ENCODE measurements around the gene GFOD1.

GFOD1 gene

DNA sequence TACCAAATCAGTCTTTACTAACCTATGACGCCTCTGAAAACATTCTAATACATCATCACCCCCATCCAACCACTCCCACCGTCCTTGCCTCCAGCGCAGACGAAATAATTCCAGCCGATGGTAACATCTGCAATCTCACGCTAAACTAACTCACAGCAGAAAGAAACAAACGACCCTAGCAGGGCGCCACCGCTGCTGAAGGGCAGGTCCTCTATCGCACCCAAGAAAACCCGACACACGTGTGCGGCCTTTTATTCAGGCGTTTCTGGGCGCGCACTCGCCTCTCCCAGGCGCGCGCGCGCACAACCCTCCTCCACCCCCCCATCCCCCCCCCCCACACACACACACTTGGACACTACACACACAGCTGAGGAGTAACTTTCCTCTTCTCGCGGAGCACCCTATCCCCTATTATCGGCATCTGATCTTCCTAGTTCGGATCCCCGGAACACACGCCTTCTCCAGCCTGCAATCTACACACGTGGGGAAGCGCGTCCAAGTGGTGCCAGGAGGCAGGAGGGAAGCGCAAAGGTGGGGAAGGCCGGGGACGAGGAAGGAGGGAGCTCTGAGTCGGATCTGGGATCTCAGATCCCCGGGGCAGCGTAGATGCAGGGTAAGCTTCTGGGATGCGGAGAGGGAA lies 1.4 kb downstream of the GFOD1 start:
- peak; percentile 23 for DNase-seq

DNA sequence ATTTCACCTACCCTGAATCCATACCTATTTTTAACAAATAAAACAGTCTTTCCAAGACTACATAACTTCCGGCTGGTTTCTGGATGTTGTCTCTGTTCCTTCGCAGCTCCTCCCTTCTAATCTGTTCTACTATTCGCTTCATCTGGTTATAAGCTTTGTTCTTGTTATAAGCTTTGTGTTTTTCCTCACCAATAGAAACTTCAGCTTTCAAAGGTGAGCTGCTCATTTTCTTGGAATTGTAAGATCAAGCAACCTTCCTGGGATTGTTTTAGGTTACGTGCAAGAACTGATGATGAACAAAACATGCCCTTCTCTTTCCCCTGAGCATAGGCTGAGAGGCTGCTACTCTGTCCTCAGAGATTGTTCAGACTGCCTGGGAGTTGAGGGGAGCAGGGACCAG lies 2.1 kb downstream of the GFOD1 start:
- DNase-seq, result no peak

DNA sequence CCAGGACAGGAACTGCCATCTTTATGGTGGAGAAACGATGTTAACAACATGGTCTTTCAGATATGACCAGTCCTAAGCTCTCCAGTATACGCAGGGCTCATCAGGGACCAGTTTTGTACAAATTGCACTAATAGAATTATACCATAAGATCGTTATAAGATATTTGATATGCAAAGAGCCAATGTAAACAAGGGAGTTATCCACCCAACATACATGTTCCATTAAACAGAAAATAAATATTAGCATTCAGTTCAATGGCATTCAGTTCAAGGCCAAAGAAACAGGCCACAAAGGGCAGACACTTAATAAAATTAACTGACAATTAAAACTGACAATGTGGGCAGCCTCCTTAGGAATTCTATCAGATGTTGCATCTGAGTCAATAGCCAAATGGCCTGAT lies 2.6 kb downstream of the GFOD1 start:
- DNase-seq, result no peak

DNA sequence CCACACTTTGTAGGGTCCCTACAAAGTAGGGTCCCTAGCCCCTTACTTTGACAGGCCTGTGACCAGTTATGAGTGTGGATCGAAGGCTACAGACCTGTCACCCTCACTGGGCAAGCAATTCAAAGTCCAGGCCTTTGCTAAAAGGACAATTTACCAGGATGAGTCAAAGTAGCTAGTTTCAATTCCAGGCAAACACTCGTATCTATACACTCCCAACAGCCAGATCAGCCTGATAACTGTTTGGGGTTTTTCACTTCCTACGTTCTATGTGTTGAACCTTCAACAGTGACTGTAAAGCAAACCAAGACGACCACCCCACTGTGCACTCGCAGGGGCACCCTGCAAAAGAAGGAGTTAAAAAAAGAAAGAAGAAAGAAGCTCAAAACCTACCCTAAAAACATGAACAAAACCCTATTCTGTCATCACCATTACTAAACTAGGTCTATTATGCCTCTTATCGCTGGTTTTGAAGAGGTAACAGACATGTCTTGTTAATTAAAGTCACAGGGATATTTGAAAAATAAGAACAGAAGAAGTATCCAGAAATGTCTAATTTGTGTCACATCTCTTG lies 3.2 kb downstream of the GFOD1 start:
- DNase-seq, result no peak

DNA sequence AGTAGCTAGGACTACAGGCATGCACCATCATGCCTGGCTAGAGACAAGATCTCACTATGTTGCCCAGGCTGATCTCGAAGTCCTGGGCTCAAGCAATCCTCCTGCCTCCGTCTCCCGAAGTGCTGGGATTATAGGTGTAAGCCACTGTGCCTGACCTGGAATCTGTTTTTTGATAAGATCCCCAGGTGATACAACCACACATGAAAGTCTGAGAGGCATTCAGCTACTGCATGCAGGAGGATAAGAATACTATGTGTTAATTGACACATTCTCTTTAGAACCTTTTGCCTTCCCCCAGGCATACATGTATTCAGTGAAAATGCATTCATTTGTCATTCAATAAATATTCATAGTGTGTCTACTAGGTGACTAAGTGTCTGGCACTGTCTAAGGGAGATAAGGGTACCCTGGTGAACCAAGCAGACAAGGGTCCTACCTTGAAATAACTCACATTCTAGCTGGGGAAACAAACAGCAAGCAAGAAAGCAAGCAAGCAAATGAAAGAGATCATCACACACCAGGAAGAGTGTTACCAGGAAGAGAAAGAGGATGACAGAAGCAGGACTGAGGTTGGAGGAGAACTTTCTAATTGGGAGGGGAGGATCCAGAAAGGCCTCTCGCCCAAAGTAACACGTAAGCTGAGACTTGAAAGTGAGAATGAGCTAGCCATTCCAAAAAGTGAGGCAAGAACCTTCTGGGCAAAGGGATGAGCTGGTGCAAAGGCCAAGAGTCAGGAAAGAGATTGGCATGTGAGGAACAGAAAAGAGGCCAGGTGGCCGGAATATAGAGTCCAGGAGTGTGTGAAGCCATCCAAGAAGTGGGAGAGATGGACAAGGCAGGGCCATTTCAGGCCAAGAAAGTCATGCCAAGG lies 6.5 kb downstream of the GFOD1 start:
- no peak for DNase-seq

DNA sequence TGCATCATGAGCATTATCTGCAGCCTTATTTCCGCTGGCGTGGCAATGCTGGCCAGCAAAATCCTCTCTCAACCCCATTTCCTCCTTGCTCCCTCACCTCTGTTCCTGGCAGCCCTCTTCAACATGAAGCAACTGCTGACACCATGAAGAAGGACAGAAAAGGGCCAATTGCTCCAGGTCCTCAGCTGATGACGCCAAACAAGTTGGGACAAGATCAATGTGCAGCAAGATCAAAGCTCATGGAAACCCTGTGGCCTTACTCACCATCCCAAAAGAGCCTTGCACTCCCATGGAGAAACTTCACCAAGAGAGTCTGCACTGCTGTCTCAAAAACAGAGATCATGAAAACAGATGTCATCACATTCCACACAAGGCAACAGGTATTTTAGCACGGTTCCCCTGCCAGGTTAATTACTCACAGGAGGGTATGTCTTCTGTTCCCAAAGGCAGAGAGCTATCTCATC lies 7.4 kb downstream of the GFOD1 start:
- no peak for DNase-seq

DNA sequence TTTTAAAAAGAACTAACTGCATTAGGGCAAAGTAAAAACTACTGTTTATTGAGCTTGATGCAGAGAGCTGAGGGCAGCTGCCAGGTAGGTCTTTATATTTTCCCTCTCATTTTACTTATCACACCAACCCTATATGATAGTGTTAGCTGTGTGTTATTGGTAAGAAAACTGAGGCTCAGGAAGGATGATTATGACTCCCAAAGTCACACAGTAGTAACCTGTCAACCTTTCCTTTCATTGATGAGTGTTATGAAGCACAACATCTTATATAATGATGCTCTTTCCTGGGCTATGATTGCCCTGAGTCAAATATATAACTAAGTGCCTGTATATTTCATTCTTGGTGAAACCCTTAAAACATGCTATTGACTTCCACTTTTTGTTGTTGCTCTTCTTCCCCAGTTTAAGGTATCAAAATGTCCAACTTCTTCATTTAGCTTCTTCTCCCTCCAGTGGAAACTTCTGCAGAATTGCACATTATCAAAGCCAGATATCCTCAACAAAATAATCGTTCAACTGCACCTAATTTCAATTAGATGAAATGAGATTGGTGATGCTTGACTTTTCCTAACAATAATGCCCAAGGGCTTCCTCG lies 8.1 kb downstream of the GFOD1 start:
- no peak for DNase-seq

GRCh38 chr6:13478525-13478966 lies 8.9 kb downstream of the GFOD1 start:
- DNase-seq, result no peak

- no peak for DNase-seq
Observed at GRCh38 chr6:13474787-13475186, 12.6 kb downstream of the GFOD1 start.

DNA sequence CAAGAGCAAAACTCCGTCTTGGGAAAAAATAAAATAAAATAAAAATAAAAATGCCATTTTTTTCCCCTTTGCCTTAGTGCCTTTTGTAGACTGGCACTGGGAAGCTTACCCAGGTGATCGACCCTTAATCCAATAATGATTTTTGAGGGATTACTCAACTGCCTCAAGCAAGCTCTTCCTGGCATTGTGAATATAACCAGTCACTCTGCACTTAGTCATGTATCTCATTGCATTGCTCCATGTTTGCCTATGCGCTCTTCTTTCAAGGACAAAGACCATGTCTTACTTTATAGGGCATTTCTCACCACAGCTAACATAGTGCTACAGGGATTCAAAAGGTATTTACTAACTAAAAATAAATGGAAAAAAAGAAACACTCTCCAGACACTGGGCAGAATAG lies 13.0 kb downstream of the GFOD1 start:
- DNase-seq, result no peak

GRCh38 chr6:13473768-13474165 lies 13.6 kb downstream of the GFOD1 start:
- no peak for DNase-seq

GRCh38 chr6:13472976-13473767 lies 14.2 kb downstream of the GFOD1 start:
- no peak for DNase-seq

DNA sequence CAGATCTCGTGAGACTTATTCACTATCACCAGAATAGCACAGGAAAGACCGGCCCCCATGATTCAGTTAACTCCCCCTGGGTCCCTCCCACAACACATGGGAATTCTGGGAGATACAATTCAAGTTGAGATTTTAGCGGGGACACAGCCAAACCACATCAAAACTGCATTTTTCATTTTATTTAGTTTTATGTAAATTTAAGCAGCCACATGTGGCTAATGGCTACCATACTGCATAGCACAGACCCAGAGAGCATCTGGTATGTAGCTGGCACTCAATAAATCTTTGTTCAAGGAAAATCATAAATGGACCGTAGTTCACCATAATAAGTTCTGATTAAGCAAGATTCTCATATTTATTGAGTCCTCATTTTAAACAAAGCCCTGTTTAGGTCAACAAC lies 15.3 kb downstream of the GFOD1 start:
- no peak for DNase-seq

DNA sequence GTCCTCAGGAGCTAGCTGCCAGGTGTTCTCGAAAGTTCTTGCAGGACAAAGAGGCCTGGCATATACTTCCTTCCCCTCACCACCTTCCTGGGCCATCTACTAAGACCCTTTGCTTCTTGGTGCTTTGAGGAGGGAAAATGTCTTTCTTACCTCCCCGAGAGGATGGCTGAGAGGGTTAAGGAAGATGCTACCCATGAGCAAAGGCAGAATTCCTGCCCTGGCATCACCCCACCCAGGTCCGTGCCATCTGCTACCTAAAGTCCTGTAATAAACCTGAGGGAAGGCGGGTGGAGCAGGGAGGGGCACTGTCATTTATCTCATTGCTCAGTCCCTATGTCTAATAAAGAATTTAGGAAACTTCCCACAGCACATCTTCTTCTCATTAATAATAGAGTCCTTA lies 16.2 kb downstream of the GFOD1 start:
- no peak for DNase-seq

GRCh38 chr6:13470238-13471140 lies 16.9 kb downstream of the GFOD1 start:
- no peak for DNase-seq

GRCh38 chr6:13469693-13470092 lies 17.7 kb downstream of the GFOD1 start:
- DNase-seq, result no peak

DNA sequence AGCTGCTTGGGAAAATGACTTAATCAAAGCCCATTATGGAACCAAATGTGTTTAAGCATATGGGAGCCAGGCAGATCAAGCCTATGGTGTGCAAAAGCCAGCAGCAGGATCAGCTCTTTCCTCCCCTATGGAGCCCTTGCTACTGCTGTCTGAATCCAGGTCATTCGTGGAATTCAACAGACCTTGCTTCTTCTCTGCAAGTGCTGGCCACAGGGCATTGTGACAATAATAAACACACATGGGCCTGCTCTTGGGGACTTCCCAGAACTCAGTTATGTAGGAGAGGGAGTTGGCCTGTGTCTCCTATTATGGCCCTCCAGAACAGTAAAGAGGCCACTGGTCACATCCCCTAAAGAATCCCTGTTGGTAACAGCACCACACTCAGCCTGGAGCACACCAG lies 18.6 kb downstream of the GFOD1 start:
- no peak for DNase-seq

DNA sequence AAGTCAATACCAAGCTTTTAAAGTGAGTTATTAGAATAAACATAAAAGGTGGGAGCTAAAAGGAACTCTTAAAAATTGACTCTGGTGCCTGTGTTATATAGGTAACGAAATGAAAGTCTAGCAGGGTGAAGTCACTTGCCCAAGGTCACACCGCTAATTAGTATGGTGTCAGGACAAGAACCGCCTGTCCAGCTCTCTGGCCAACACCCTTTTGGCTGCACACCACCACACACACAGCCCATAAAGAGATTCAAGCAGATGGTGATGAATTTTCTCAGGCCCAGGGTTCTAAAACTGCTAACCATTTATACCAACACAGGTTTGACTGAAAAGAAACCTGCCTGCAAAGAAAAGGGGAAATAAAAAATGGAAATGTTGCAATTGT lies 20.2 kb downstream of the GFOD1 start:
- no peak for DNase-seq

- DNase-seq, result no peak
Observed at GRCh38 chr6:13466304-13467215, 20.8 kb downstream of the GFOD1 start.

DNA sequence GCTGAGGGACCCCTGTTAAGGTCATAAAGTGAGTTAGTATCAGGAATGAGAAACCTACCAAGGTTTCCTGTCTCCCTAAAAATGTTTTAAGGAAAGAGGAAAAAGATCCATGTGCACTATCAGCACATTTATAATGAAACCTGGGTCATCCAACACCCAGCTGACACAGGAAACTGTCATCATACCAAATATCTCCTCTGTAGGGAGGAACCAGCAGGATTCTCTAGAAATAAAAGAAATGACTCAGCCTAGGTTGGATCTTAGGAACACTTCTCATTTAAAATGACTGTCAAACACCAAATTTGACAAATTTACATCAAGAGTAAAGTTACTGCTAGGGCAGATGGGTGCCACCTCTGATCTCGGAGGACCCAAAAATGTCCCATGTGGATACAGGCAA lies 21.7 kb downstream of the GFOD1 start:
- DNase-seq, result no peak

DNA sequence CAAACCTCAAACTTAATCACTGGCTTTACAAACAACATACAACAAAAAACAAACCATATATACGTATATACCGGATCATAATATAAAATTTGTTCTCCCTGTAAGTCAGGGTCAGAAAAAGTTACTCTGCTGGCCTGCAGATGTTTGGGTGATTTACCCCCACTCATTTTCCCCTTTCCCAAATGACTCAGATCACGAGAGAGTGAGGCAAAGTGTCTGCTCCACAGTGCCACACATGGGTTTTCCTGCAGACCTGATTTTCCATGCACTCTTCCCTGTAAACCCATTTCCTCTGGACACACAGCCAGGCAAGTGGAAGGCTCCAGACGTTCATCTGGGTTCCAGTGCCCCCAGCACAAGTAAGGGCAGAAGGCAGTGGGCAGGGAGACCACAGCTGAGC lies 23.5 kb downstream of the GFOD1 start:
- DNase-seq, result no peak

Measured in NCI-H1694 (cell line).